K562 (cell line): ENCODE measurements around the gene MARCHF3. TPM values are rescaled to one million over a fixed set of nuclear protein-coding genes. Genes with fewer than 3 reads are reported as not detected.

Experiments used
- CHCHD3 ChIP-seq: fragments of 250-450 bp; sonication (Bioruptor Pico); IDR thresholded peaks from 2 replicates; pipeline ENCODE4 v2.1.2; 2022; ENCODE audit warnings: mild to moderate bottlenecking
- MEF2A ChIP-seq: IDR thresholded peaks from 2 replicates; pipeline ENCODE4 v1.6.1; 2011; ENCODE audit warnings: low read depth, mild to moderate bottlenecking, low read length, moderate library complexity; ENCODE audit not compliant: control insufficient read depth
- RAD51 ChIP-seq: fragments of 450-650 bp; IDR thresholded peaks from 2 replicates; pipeline ENCODE4 v1.7.1; 2016; ENCODE audit warnings: low read depth, mild to moderate bottlenecking, borderline replicate concordance
- TEAD2 ChIP-seq: fragments of 450-650 bp; IDR thresholded peaks from 2 replicates; pipeline ENCODE4 v1.6.1; 2016; ENCODE audit warnings: missing genetic modification characterization, control low read depth, missing compliant biosample characterization
- ZNF24 ChIP-seq: fragments of 450-650 bp; IDR thresholded peaks from 2 replicates; pipeline ENCODE4 v1.6.1; 2016
- ZNF766 ChIP-seq: fragments of 200-800 bp; sonication (Bioruptor generic); conservative IDR thresholded peaks from 2 replicates; pipeline ENCODE4 v1.6.1; 2016; ENCODE audit warnings: missing genetic modification characterization, missing compliant biosample characterization
- polyA plus RNA-seq, 8 experiments: library from polyadenylated mRNA; depleted of rRNA in 4 of 8; stranded (reverse) in 5 of 8; unstranded in 3 of 8; fragments of >200 nt; fragmentation: Nextera tagmentation in 2 of 8; fragmentation: Illumina TruSeq in 1 of 8; extraction: Ambion mirVana in 2 of 8; extraction: Trizol in 1 of 8; gene quantifications; 2 replicates each; pipeline versions ENCODE4 v1.2.1 to v1.2.3, GENCODE V29; 2011 to 2014; ENCODE audit warnings: inconsistent platforms in 1 of 8, missing spikeins in 1 of 8
- total RNA-seq, 7 experiments: library from RNA; depleted of rRNA in 6 of 7; stranded (reverse); fragments of >200 nt in 6 of 7; fragmentation: Illumina TruSeq in 2 of 7; extraction: Trizol in 2 of 7; gene quantifications; 2 replicates each; pipeline versions ENCODE4 v1.2.1 to v1.2.3, GENCODE V29; 2011 to 2021; ENCODE audit warnings: low replicate concordance in 1 of 7
- TF ChIP-seq, protein P1 (sequence below): fragments of 200-600 bp; sonication (generic); IDR thresholded peaks from one replicate; pipeline ENCODE4 v1.6.1; 2012; ENCODE audit warnings: mild to moderate bottlenecking, low read depth, low read length, inconsistent platforms
- TF ChIP-seq, protein P2 (sequence below): sonication (generic); formaldehyde crosslinking; IDR thresholded peaks from 2 replicates; pipeline ENCODE4 v1.8.0; 2022; ENCODE audit warnings: missing genetic modification reagents, mild to moderate bottlenecking, borderline replicate concordance

MARCHF3 gene
- total and polyA plus RNA-seq, 9 of the 15 experiments (the other 6 are each of a cell fraction or from before 2014, with no cell fraction given): 5.6 to 37.4 (median 16.5) TPM

DNA sequence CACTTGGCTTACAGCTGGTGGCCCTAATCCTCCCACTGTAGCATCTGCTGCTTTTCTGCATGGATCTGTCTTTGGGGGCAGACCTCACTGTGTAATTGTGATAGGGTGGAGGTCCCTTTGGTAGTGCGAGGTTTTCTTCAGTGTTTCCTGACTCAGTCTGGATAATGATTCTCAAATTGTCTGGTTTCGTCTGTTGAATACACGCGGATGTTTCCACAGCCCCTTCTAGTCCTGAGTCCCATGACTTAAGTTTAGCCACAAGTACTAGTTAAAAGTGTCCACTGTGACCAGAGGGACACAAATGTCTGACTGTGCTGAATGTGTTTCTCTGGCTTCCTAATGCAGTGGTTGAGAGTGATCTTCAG, 182.9 kb downstream of the MARCHF3 start (continued):
- TF ChIP-seq CHCHD3 (CRISPR knock-in tag) (no peak), RAD51 (no peak), ZNF766 (CRISPR knock-in tag) (no peak), MEF2A (0 out of 2 replicates have a peak, but pooled peaks have one; percentile 30), ZNF24 (no peak), TEAD2 (tag) (no peak)
- TF ChIP-seq, protein P1, sequence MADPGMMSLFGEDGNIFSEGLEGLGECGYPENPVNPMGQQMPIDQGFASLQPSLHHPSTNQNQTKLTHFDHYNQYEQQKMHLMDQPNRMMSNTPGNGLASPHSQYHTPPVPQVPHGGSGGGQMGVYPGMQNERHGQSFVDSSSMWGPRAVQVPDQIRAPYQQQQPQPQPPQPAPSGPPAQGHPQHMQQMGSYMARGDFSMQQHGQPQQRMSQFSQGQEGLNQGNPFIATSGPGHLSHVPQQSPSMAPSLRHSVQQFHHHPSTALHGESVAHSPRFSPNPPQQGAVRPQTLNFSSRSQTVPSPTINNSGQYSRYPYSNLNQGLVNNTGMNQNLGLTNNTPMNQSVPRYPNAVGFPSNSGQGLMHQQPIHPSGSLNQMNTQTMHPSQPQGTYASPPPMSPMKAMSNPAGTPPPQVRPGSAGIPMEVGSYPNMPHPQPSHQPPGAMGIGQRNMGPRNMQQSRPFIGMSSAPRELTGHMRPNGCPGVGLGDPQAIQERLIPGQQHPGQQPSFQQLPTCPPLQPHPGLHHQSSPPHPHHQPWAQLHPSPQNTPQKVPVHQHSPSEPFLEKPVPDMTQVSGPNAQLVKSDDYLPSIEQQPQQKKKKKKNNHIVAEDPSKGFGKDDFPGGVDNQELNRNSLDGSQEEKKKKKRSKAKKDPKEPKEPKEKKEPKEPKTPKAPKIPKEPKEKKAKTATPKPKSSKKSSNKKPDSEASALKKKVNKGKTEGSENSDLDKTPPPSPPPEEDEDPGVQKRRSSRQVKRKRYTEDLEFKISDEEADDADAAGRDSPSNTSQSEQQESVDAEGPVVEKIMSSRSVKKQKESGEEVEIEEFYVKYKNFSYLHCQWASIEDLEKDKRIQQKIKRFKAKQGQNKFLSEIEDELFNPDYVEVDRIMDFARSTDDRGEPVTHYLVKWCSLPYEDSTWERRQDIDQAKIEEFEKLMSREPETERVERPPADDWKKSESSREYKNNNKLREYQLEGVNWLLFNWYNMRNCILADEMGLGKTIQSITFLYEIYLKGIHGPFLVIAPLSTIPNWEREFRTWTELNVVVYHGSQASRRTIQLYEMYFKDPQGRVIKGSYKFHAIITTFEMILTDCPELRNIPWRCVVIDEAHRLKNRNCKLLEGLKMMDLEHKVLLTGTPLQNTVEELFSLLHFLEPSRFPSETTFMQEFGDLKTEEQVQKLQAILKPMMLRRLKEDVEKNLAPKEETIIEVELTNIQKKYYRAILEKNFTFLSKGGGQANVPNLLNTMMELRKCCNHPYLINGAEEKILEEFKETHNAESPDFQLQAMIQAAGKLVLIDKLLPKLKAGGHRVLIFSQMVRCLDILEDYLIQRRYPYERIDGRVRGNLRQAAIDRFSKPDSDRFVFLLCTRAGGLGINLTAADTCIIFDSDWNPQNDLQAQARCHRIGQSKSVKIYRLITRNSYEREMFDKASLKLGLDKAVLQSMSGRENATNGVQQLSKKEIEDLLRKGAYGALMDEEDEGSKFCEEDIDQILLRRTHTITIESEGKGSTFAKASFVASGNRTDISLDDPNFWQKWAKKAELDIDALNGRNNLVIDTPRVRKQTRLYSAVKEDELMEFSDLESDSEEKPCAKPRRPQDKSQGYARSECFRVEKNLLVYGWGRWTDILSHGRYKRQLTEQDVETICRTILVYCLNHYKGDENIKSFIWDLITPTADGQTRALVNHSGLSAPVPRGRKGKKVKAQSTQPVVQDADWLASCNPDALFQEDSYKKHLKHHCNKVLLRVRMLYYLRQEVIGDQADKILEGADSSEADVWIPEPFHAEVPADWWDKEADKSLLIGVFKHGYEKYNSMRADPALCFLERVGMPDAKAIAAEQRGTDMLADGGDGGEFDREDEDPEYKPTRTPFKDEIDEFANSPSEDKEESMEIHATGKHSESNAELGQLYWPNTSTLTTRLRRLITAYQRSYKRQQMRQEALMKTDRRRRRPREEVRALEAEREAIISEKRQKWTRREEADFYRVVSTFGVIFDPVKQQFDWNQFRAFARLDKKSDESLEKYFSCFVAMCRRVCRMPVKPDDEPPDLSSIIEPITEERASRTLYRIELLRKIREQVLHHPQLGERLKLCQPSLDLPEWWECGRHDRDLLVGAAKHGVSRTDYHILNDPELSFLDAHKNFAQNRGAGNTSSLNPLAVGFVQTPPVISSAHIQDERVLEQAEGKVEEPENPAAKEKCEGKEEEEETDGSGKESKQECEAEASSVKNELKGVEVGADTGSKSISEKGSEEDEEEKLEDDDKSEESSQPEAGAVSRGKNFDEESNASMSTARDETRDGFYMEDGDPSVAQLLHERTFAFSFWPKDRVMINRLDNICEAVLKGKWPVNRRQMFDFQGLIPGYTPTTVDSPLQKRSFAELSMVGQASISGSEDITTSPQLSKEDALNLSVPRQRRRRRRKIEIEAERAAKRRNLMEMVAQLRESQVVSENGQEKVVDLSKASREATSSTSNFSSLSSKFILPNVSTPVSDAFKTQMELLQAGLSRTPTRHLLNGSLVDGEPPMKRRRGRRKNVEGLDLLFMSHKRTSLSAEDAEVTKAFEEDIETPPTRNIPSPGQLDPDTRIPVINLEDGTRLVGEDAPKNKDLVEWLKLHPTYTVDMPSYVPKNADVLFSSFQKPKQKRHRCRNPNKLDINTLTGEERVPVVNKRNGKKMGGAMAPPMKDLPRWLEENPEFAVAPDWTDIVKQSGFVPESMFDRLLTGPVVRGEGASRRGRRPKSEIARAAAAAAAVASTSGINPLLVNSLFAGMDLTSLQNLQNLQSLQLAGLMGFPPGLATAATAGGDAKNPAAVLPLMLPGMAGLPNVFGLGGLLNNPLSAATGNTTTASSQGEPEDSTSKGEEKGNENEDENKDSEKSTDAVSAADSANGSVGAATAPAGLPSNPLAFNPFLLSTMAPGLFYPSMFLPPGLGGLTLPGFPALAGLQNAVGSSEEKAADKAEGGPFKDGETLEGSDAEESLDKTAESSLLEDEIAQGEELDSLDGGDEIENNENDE: no peak
- TF ChIP-seq, protein P2, sequence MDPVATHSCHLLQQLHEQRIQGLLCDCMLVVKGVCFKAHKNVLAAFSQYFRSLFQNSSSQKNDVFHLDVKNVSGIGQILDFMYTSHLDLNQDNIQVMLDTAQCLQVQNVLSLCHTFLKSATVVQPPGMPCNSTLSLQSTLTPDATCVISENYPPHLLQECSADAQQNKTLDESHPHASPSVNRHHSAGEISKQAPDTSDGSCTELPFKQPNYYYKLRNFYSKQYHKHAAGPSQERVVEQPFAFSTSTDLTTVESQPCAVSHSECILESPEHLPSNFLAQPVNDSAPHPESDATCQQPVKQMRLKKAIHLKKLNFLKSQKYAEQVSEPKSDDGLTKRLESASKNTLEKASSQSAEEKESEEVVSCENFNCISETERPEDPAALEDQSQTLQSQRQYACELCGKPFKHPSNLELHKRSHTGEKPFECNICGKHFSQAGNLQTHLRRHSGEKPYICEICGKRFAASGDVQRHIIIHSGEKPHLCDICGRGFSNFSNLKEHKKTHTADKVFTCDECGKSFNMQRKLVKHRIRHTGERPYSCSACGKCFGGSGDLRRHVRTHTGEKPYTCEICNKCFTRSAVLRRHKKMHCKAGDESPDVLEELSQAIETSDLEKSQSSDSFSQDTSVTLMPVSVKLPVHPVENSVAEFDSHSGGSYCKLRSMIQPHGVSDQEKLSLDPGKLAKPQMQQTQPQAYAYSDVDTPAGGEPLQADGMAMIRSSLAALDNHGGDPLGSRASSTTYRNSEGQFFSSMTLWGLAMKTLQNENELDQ (CRISPR knock-in tag): no peak
